Measurements from ENCODE around the gene POLR3B. TPM values are rescaled to one million over a fixed set of nuclear protein-coding genes. Genes with fewer than 3 reads are reported as not detected.

POLR3B gene
- total and polyA plus RNA-seq, 2 of the 13 experiments (the other 11 are each of a cell fraction or from before 2014, with no cell fraction given) = 4.8 to 13.1 TPM

GRCh38 chr12:106487664-106488063, 130.1 kb downstream of the POLR3B start:
- Histone ChIP-seq H3K27ac (ENCODE audit: extremely low read length, insufficient read depth, low read length) (no peak overlapping the region), H3K36me3 (replicated peaks in 1 of 2; ENCODE audit: control insufficient read depth in 1 of 2, insufficient read depth in 2 of 2, low read length in 2 of 2) (peaks cover 0 to 5% of the 10 kb centered on the region in 2 experiments; a peak in 2 of 5 replicates), H3K4me1 (ENCODE audit: insufficient read depth, low read length) (no peaks in the 10 kb centered on the region), H2AFZ (ENCODE audit: low read length) (no peak overlapping the region), H4K20me1 (ENCODE audit: insufficient read depth, low read length) (no peaks in the 10 kb centered on the region), H3K27me3 (ENCODE audit: control insufficient read depth in 1 of 2, insufficient read depth in 2 of 2, low read length in 2 of 2) (no peaks in the 10 kb centered on the region), H3K9me3 (ENCODE audit: low read length) (no peaks in the 10 kb centered on the region), H3K4me3 (replicated peaks in 1 of 3; ENCODE audit: insufficient read depth in 1 of 3, low read depth in 2 of 3, low read length in 3 of 3) (no peak overlapping the region), H3K9ac (ENCODE audit: insufficient read depth, low read depth, low read length) (no peak overlapping the region), H3K79me2 (ENCODE audit: insufficient read depth, low read length) (no peaks in the 10 kb centered on the region), H3K4me2 (ENCODE audit: low read depth, low read length) (no peak overlapping the region)
- no peak for FAIRE-seq
- in situ Hi-C loops (cut with HindIII; ENCODE audit: extremely low pct_ligation_motif_present, low pct_unique_long_range_greater_than_20kb) = no loop called here
- ATAC-seq = no peak
- TF ChIP-seq HDAC2 (CRISPR knock-in tag; IDR thresholded peaks at IDR 0.05) (no peak), NFE2L1 (CRISPR knock-in tag; IDR thresholded peaks at IDR 0.05; ENCODE audit: borderline replicate concordance) (no peak), ZNF660 (CRISPR knock-in tag; IDR thresholded peaks at IDR 0.05; ENCODE audit: borderline replicate concordance, low read depth) (no peak), ZNF816 (CRISPR knock-in tag; IDR thresholded peaks at IDR 0.05; ENCODE audit: borderline replicate concordance) (no peak), ZNF33A (CRISPR knock-in tag; IDR thresholded peaks at IDR 0.05; ENCODE audit: borderline replicate concordance) (no peak), USF2 (IDR thresholded peaks at IDR 0.05; ENCODE audit: low read depth, low read length) (no peak), USF2 (CRISPR knock-in tag; IDR thresholded peaks at IDR 0.05; ENCODE audit: borderline replicate concordance) (no peak), TGIF2 (CRISPR knock-in tag; IDR thresholded peaks at IDR 0.05) (no peak), SP140L (CRISPR knock-in tag; IDR thresholded peaks at IDR 0.05; ENCODE audit: borderline replicate concordance) (no peak), EED (CRISPR knock-in tag; IDR thresholded peaks at IDR 0.05) (no peak), CCAR2 (optimal IDR thresholded peaks at IDR 0.05; ENCODE audit: low read depth, low read length) (no peak), ZNF101 (CRISPR knock-in tag; IDR thresholded peaks at IDR 0.05; ENCODE audit: borderline replicate concordance, low read depth) (no peak), ARNTL (CRISPR knock-in tag; IDR thresholded peaks at IDR 0.05) (no peak), KLF15 (CRISPR knock-in tag; IDR thresholded peaks at IDR 0.05; ENCODE audit: borderline replicate concordance) (no peak)
- no peak for DNase-seq (ENCODE audit: low spot score)
- intact Hi-C loops (cut with micrococcal nuclease; ENCODE audit: unreplicated experiment) = no loop called here
- ChIA-PET POLR2A (no interaction called here), CTCF (ENCODE audit: low intra/inter-chr PET ratio, low total read pairs) (no interaction called here)
- WGBS (ENCODE audit: low lambda C conversion rate) = 95% methylated on average over 5 of the region's 5 CpGs
- no TSS peak for BruUV-seq (replicated peaks)
